ENCODE results near the gene SETD7.

- TF ChIP-seq POLR2A (IDR thresholded peaks at IDR 0.05; ENCODE audit: low read depth, low read length) = no peak
- TF ChIP-seq POLR2AphosphoS5 (IDR thresholded peaks at IDR 0.05; ENCODE audit: insufficient read depth, low read depth, low read length) = no peak
- TF ChIP-seq MAX (IDR thresholded peaks at IDR 0.05; ENCODE audit: insufficient read depth, insufficient read length) = no peak
- no peak for TF ChIP-seq CTCF (IDR thresholded peaks at IDR 0.05; ENCODE audit: extremely low read depth in 1 of 2, insufficient read depth in 1 of 2, low read depth in 1 of 2, low read length in 2 of 2)
- TF ChIP-seq EZH2 (IDR thresholded peaks at IDR 0.05; ENCODE audit: borderline replicate concordance, low read depth, low read length, severe bottlenecking) = no peak
- TF ChIP-seq FOS (IDR thresholded peaks at IDR 0.05; ENCODE audit: borderline replicate concordance, insufficient read depth, low read length) = no peak
- no peak for TF ChIP-seq MYC (IDR thresholded peaks at IDR 0.05; ENCODE audit: low read depth, low read length)
Measured at GRCh38 chr4:139581096-139581495, 25.1 kb upstream of the SETD7 start.

All from endothelial cell of umbilical vein (primary cell).